Endothelial cell of hepatic sinusoid (primary cell): ENCODE measurements around the gene OVOL2.
"Not testable (repeated sequence)": the region's sequence is repeated elsewhere in the genome, so short reads cannot be mapped to it uniquely, and the experiment has no call there.

Source experiments
- in situ Hi-C: cut with HindIII; loops from 2 replicates; pipeline ENCODE4 v1.10.0; 2017; ENCODE audit warnings: low sequenced_read_pairs

Gene OVOL2

GRCh38 chr20:18058661-18059467 is 1.1 kb upstream of the OVOL2 start:
- in situ Hi-C loops: loop anchor here (10.0 kb wide), 1 partner anchor 226 kb away; the partner anchor contains the start of gene ZNF133

GRCh38 chr20:18057994-18058349 is 256 bp upstream of the OVOL2 start:
- in situ Hi-C loops: loop anchor here (10.0 kb wide), 1 partner anchor 227 kb away; the partner anchor contains the start of gene ZNF133

DNA sequence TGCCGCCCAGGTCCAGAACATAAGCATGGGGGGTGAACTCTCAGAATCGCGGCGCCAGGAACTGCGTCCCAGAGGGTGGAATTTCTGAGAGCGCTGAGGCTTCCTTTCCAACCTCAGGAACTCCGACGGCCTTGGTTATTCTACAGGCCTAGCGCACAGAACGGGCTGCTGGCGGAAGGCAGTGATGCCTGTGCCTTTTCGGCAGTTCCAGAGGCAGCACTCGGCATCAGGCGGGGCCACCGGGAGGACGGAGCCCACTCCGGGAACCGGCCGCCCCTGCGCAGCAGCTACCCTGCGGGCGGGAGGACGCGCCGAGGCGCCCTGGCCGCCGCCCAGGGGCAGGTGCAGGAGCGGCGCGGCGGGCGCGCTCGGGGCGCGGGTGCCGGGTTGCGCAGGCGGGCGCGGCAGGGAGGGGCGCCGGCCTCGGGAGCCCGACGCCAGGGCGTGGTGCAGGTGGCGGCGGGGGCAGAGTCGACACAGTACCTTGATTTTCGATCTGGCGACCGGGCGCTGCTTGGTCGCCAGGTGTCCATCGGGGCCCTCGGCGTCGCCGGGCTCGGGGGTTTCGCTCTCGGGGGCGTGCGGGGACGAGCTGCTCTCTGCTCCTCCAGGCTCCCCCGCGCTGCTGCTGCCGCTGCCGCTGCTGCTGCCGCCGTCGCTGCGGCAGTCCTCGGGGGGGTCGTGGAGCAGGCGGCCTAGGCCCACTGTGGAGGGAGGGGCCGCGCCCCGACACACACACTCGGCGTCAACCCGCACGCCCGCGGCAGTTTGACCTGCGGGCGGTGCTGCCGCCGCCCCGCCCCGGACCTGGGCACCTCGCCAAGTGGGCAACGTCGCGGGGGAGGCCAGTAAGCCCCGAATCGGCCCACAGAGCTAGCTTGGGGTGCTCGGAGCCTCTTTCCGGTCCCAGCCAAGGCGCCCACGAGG is 1.3 kb downstream of the OVOL2 start:
- in situ Hi-C loops: loop anchor here (10.0 kb wide), 1 partner anchor 228 kb away; the partner anchor contains the start of gene ZNF133

DNA sequence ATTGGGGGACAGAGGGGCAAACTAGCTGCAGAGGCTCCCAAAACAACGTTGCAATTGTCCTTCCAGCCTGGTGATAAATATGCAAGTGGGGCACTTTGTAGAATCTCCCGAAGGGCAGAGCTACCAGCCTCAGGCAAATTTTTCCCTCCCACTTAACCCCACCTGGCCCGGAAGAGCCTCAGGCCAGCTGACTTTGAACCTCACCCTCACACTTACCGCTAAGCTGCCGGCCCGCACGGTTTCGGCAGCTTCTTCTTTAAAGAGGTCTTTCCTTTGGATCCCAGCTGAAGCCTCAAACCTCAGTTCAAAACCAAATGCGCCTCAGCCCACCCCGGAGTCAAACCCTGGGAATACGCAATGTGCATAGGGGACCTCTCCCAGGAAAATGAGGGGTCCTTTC is 2.5 kb downstream of the OVOL2 start:
- in situ Hi-C loops: loop anchor here (10.0 kb wide), 1 partner anchor 230 kb away; the partner anchor contains the start of gene ZNF133

DNA sequence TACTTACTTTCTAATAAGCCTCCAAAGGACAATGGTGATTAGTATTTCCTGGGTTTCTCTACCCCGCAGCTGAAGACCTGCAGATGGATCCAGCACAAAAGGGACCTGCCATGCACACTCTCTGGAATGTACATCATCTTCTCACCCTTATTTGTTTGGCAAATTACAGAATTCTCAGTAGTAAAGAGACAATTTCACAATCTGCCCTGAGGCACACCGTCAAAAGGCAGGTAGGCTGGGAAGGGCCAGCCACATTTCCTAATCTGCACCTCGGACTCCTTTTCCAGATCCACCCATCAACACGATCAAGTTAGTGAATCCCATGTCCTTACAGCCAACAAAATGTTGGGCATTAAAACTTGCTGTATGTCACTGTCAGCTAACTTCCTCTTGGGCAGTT is 4.9 kb downstream of the OVOL2 start:
- in situ Hi-C loops: loop anchor here (10.0 kb wide), 1 partner anchor 232 kb away; the partner anchor contains the start of gene ZNF133

- in situ Hi-C loops: loop anchor here (10.0 kb wide), 1 partner anchor 234 kb away; the partner anchor contains the start of gene ZNF133
Measured at GRCh38 chr20:18050628-18051027, 7.1 kb downstream of the OVOL2 start.

DNA sequence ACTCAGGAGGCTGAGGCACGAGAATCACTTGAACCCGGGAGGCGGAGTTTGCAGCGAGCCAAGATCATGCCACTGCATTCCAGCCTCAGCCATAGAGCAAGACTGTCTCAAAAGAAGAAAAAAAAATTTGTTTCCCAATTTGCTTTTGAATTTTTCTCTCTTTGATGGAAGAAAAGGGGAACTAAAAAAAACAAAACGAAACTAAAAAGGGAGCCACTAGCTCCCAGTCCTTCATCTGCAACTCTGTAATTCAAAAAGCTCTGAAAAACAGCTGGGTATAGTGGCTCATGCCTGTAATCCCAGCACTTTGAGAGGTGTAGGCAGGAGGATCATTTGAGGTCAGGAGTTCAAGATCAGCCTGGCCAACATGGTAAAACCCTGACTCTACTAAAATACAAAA is 9.5 kb downstream of the OVOL2 start:
- in situ Hi-C loops: no loop called here

DNA sequence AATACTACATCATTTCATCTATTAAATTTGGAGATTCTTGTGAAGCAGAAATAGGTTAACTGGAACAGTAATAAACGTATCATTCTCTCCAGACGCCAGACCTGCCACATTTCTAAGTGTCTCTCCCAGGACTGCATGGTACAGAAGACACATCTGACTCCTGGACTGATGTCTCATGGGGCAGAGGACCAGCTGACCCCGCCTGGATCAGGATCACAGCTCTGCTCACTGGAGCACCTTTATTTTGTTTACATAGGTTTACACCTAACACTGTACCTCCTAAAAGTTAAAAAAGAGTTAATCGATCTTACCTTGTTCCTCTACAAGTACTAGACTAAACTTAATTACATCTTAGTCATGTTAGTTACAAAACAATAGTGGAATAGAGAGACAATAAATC is 11.2 kb downstream of the OVOL2 start:
- in situ Hi-C loops: no loop called here

- in situ Hi-C loops: no loop called here
Measured at GRCh38 chr20:18042229-18042628, 15.5 kb downstream of the OVOL2 start.

DNA sequence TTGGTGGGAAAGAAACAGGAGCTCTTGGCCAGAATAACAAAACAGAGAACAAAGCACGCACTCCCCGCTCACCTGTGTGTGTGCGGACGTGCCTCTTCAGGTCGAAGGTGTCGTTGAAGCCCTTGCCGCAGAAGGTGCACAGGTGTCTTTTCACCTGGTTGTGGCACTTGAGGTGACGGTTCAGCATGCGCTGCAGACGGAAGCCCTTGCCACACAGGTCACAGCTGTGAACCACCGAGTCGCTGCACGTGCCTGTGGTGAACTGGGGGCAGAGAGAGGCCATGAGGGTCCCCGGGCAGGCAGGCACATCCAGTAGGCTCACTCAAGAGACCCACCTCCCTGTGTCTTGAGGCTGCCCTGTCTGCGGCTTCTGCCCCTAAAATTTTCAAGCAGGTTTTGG is 16.3 kb downstream of the OVOL2 start:
- in situ Hi-C loops: no loop called here

- in situ Hi-C loops: no loop called here
Measured at GRCh38 chr20:18039063-18039462, 18.7 kb downstream of the OVOL2 start.

- in situ Hi-C loops: no loop called here
Measured at GRCh38 chr20:18034039-18034438, 23.7 kb downstream of the OVOL2 start.

DNA sequence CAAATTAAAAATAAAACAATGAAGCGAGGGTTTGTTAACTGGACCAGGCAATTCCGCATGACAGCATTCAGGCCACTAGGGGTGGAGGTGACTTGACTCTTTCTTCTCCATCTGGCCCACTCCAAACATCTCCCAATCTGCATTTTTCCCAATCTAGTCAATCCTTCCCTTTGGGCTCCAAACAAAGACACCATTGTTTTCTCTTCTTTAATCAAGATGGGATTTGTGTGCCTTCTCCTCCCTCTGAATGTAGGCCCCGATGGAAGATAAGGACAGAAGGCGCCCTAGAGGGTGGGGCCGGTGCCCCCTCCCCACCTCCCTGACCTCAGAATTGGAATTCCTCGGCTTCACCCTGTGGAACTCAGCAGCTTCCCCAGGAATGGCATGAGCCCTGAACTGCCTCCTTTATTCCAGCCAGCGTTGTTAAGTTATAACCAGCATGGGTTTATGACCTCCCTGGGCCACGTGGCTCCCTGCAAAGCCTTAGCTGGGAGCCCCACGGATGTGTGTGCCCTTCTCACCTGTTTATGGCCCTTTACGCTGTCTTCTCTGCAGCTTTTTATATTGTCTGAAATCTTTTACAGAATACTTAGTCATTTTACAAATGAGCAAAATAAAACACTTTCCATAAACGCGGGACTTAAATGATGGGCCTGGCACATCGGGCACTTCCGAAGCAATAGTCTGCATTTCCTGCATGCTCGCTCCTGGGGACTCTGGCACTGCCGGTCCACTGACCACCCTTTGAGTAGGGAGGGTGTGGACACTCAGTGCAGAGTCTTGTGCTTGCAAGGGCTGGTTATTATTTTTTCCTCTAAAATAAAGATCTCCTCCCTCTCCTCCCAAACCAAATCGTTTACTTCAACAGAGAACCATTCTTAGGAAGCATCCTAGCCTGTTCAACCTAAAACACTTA is 24.5 kb downstream of the OVOL2 start:
- in situ Hi-C loops: no loop called here

DNA sequence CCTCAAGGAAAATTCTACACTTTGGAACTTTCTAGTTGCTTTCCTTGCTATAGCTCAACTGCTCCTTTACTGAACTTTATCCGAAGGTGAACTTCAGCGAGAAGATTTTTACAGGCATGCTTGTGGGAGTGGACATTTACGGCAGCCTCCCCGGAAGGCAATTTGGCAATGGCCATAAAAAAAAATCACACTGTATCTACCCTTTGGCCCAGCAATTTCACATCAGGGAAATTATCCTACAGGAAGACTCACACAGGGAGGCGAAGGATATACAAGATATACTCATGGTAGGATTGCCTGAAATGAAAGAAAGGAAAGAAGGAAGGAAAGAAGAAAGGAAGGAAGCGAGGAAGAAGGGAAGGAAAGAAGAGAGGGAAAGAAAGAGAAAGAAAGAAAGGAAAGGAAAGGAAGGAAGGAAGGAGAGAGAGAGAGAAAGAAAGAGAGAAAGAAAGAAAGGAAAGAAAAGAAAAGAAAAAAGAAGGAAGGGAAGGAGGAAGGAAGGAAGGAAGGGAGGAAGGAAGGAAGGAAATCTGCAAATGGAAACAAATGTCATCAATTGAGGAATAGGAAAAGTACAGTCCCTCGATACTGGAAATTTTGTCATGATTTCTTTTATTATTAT is 25.7 kb downstream of the OVOL2 start:
- in situ Hi-C loops: no loop called here

DNA sequence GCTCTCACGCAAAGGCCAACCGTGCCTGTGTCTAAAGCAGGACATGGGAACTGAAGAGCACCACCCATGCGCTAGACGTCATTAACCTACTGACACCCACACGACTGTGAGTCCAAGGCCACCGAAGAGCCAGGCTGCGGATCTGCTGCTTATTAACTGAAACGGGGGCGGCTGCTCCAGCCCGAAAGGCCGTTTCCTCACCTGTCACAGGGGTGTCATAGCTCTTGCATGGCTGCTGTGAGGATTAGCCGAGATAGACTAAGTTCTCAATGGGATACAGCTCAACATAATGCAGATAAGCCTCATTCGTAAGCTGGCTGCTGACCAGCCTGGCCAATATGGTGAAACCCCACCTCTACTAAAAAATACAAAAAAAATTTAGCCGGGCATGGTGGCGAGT is 26.7 kb downstream of the OVOL2 start:
- in situ Hi-C loops: no loop called here

GRCh38 chr20:18030020-18030419 is 27.7 kb downstream of the OVOL2 start:
- in situ Hi-C loops: no loop called here

DNA sequence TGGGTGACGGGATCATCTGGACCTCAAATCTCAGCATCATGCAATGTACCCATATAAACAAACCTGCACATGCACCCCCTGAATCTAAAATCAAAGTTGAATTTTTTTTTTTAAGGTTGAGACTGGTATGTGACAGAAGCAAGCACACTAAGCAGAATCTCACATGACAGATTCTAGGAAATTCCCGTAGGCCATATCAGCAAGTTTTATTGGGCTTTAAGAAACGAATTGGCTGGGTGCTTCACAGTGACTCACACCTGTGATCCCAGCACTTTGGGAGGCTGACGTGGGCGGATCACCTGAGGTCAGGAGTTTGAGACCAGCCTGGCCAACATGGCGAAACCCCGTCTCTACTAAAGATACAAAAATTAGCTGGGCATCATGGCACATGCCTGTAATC is 30.7 kb downstream of the OVOL2 start:
- in situ Hi-C loops: not testable (repeated sequence)

- in situ Hi-C loops: no loop called here
Measured at GRCh38 chr20:18024606-18025127, 33.0 kb downstream of the OVOL2 start.

- in situ Hi-C loops: no loop called here
Measured at GRCh38 chr20:18020931-18021330, 36.8 kb downstream of the OVOL2 start.

DNA sequence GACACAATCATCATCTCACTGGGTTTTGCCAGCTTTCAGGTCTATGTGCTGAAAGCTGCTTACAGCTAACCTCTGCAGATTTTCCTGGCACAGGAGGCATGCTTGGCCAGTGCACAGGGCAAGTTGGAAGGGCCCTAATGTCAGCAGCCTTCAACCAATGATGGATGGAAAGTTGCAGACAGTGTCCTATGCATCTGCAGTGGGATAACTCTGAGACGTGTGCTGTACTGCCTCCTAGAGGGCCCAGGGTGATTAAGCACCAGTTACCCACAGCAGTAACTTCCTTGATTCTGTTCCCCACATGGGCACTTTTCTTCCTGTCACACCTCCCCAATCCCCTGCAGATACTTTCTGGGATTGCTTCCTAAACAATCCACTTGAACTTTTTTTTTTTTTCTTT is 38.6 kb downstream of the OVOL2 start:
- in situ Hi-C loops: no loop called here
